GM10266 (cell line): ENCODE data around the gene ZNF516.

Source experiments
- DNase-seq: peaks from one replicate; pipeline ENCODE4 v3.0.0; 2012; ENCODE audit errors: extremely low spot score
- CTCF ChIP-seq: IDR thresholded peaks from 2 replicates; pipeline ENCODE4 v1.5.1; 2012; ENCODE audit warnings: mild to moderate bottlenecking, low read depth; ENCODE audit not compliant: control insufficient read depth, insufficient read depth; ENCODE audit errors: missing control alignments

ZNF516 gene

GRCh38 chr18:76452357-76452756 lies 42.7 kb downstream of the ZNF516 start:
- TF ChIP-seq CTCF, result no peak
- DNase-seq, result no peak

- no peak for TF ChIP-seq CTCF
- DNase-seq, result no peak
Observed at GRCh38 chr18:76451396-76452331, 43.4 kb downstream of the ZNF516 start.

- DNase-seq, result no peak
Observed at GRCh38 chr18:76450452-76451395, 44.3 kb downstream of the ZNF516 start.

GRCh38 chr18:76449111-76449453 lies 46.0 kb downstream of the ZNF516 start:
- DNase-seq, result no peak
- TF ChIP-seq CTCF, result no peak

More at GRCh38 chr18:76450452-76451395, 44.3 kb downstream of the ZNF516 start:
- TF ChIP-seq CTCF, result no peak

- TF ChIP-seq CTCF, result no peak
- DNase-seq, result no peak
Observed at GRCh38 chr18:76448256-76449110, 46.6 kb downstream of the ZNF516 start.

- no peak for DNase-seq
- TF ChIP-seq CTCF, result no peak
Observed at GRCh38 chr18:76447258-76447890, 47.7 kb downstream of the ZNF516 start.
